Frontal cortex (tissue), 4 donors: ENCODE measurements around the gene SH3RF3. TPM values are rescaled to one million over a fixed set of nuclear protein-coding genes. Genes with fewer than 3 reads are reported as not detected.

Experiments
- DNase-seq, 2 donors: peaks; one replicate each; pipeline ENCODE4 v3.0.0; 2012; ENCODE audit warnings: low spot score in 2 of 2
- FAIRE-seq: peaks from 2 replicates; lab custom pipeline; 2012; peaks lifted over from hg19 to GRCh38; lab: Jason Lieb, UNC
- total RNA-seq: library from RNA; depleted of rRNA; stranded (reverse); fragments of >200 nt; gene quantifications from one replicate; pipeline ENCODE4 v1.2.3, GENCODE V29; 2014
- donor health status: control.
- donor health status: control.
- donor health status: control.

Gene SH3RF3
- total RNA-seq, 1 donor from 2014 or later, result 9.0 TPM

DNA sequence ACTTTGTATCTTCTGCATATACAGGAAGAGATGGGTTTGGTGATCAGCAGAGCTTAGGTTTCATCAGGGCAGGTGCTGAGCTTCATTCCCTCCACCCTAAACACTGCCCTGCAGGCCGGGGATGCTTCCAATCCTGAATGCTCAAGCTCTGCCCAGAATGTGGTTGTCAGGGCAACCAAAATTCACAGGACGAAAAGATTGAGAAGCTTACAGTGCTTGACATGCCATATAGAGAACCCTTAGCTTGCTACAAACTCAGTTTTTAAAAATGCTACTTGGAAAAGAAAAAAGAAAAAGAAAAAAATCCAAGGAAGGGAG, 65.6 kb downstream of the SH3RF3 start:
- FAIRE-seq (no peak), DNase-seq (no peak)

DNA sequence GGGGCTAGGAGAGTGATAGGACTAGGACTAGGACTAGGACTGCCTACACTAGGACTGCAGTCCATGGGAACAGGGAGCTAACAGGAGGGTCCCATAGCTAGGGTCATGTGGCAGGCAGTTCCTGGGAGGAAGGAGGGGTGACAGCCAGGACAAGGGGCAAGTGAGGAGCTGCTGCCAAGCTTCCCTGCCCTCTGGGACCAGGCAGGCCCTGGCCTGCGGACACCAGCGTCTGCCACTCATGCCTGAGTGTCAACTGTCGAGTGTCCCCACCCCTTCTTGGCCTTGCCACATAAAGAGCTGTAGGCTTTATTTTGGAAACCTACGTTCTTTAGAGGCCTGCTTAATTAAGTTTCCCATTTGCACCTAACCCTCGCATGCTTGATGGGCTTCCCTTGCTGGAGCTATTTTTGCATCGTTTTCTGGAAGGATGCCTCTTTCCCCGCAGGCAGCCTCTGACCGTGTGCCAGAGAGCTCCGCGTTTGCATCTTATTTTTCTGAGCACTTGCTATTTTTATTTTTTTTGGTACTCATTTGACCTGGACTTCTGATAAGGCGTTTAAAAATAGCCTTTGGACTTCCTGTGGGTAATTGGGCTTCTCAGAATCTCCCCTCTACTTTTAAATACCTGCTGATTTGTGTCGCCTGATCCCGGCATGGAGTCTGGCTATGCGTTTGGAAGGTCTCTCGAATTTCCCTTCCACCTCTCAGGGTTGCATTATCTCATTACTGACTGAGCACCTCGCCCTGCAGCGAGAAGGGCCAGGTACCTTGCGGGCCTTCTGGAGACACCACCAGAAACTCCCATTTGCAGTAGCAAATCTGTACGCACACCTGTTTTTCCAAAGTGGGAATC, 66.4 kb downstream of the SH3RF3 start:
- no peak for DNase-seq
- FAIRE-seq, result no peak

DNA sequence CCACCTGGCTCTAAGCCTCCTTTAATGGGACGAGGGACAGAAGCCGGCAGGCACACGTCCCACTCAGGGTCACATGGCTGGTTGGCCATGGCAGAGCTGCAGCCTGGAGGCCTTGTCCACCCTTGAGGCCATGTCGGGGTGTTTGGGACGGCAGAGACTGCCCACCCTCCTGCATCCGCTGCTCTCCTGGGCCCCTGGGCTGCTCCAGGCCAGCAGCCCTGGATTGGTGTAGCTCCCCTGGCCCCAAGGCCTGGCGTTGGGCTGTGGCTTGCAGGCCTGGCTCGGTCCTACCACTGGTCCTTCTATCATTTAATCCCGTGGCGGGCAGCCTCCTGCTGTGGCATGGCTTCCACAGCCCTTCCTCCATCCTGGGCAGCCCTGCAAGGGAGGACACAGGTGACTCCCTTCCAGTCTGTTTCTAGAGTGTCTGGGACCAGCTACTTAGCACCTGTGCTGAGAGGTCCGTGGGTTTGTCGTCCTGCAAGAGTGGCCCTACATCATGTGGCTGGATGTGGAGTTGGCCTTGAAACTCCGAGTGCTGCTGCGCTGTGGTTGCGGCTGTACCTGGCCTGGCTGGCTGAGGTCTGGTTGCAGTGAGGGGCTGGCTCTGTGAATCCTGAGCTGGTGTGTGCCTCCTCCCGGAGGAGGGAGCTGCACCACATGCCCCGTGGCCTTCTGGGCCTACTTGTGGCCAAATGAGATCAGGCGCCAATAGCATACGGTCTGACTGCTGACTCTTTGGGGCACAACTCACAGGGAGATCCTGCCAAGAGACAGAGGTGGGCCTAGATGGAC, 67.3 kb downstream of the SH3RF3 start:
- FAIRE-seq (no peak), DNase-seq (no peak)

DNA sequence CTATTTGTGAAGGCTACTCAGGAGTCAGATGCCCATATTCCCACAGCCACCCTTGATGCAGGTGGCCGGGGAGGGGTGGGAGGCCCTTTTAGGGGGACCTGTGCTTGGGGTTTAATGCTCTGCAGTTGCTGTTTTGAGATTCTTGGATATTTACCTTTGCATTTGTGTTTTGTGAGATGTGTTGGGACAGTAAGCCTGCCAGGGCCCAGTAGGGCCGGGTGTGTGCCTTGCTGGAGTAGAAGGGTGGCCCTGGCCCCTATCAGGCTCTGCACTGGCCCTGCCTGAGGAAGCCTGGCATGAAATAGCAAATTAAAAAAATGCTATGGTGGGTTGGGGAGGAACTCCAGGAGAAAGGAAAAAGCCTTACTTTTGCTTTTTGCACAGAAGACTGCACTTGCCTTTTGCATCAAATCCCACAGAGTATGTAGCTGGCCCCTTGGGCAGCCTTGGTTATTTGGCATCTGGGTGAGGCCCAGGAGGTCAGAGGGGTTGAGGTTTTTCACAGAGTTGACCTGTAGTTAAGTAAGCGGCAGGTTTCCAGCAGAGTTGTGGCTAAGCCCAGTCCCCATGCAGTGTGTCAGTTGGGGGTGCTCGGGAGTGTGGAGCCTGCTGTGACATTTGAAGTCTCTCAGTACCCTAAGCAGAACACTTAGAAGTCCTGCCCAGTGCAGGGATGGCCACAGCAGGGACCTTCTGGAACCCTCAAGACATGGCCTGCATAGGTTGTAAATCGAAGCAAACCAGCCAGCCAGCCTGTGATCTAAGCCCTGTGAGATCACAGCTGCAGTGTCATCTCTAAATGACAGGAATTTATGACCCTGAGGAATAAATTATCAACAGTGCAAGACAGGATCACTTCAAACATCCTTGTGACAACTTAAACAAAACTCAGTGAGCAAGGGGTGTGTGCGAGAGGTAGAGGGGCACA, 68.8 kb downstream of the SH3RF3 start:
- FAIRE-seq, result no peak
- no peak for DNase-seq

DNA sequence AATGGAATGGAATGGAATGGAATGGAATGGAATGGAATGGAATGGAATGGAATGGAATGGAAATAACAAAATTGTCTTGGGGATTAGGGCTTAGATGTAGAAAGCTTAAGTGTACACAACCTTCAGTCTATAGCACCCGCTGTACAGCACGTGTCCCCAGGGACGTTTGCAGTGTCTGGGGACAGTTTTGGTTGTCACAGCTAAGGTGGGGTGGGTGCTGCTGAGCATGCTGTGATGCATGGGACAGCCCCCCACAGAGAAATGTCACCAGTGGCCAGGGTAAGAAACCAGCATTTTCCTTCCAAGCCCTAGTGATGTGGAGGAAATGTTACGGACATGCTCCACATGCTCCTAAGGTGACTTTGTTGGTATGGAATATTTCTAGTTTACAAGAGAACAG, 70.8 kb downstream of the SH3RF3 start:
- no peak for FAIRE-seq

DNA sequence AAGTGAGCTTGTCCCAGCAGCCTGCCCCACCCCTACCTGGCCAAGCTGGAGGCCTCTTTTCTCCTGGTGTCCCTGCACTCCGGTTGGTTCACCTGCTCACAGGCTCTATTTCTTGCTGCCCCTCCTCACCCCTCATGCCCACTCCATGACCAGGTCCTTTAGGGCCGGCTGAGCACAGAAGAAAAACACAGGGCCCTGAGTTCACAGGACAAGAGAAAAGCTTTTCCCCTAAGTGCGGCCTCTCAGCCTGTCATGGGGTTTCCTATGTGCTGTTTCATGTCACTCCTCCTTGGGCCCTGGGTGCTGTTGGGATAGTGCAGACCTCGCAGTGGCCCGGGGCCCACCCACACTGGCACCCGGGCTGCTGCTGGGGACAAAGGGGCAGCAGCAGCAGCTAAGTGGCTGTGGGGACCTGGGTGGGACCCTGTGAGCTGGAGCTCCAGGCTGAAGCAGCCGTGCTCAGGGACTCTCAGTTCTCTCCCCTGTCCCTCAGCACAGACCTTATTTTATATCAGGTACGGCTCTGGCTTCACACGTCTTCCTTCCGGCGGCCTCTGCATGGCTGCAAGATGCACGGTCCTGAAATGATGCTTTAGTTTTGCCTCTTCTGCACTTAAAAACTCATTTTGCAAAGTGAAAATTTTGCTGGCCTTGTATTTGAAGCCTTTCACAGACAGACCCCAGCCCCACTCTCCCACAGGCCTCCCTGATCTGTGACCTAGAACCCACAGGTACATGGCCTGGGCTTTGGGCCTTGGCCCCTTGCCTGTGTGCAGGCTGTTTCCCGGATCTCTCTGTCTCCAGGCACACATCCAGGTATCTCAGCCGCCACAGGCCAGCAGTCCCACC, 71.8 kb downstream of the SH3RF3 start:
- FAIRE-seq (no peak), DNase-seq (no peak)

More for the DNA sequence above, 70.8 kb downstream of the SH3RF3 start:
- DNase-seq, result no peak

DNA sequence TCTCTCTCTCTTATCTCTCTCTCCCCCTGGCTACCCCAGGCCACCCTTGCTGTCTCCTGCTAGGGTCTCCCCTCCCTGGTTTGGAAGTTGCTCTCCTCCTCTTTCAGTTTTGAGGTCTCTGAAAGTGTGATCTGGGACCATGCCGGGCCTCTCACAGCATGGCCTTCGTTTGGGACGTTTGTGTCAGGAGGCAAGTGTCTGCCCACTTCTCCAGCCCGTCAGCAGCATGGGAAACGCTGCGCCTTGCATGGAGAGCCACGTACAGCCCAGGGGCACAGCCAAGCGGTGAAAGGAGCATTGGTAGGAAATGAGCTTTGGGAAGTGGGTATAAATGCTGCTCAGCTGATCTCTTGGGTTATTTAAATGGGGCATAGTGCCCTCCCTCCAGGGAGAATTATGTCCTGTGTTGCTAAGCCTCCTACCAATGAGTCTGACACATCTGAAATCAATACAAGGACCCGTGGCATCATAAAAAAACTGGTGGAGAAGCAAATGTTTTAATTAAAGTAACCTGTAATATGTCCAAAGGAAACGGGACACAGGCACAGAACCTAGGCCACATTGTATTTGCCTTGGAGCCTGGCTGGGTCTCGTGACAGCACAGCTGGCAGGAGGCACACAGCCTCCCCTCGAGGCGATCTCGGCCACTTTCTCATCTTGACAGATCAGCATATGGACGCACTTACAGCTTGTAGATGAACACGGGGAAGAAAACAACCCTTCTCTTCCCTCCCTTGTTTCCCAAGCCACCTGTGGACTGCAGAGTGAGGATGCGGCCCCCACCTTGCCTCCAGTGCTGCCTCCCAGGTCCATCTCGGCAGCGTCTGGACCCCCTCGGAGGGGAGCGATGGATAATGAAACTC, 72.7 kb downstream of the SH3RF3 start:
- no peak for DNase-seq
- no peak for FAIRE-seq

DNA sequence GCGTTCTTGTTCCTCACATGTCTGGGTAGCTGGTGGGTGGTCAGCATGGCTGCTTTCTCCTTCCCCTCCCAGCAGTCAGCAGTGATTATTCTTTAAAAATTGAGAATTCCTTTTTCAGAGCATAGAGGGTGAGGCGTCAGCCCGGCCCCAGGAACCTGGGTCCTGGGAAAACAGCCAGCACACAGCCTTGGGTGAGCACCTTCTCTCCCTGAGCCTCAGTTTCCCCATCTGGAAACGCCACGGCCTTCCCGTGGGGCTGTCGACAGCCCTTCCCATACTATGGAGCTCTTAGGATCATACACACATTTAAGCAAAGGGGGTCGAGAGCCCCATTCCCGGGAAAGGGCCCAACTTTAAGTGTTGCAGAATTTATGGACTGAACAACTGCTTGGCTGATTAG, 73.5 kb downstream of the SH3RF3 start:
- FAIRE-seq (no peak), DNase-seq (no peak)

DNA sequence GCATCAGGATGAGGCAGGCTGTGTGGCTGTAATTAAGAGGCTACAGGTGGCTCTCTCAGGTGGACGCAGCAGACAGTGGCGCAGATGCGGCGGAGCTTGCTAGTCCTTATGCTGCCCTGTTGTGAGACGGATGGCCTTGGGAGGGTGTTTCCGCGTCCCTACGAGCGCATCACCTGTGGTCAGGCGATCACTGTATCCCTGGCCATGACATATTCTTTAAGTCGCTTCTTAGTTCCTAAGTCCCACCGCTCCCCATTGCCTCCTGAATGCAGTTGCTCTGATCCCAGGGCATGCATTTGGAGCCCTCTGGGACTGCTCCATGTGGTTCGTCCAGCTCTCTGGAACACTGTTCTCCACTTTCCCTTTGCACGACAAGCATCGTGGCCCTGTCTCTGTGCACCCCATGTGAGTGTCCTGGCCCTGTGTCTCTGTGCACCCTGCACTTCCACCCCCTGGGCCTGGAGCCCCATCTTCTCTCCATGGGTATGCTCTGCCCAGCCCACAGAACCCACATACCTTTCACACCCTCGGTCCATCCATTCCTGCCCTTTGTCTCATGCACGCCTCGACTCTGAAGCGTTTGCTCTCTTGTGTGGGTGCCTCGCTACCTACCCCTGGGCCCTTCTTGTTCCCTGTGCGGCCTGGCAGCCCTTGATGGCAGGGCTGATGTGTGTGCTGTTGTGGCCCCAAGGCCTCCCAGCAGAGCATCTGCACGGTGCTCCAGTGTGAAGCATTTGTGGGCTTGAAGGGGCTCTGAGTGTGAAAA, 74.4 kb downstream of the SH3RF3 start:
- DNase-seq (no peak), FAIRE-seq (no peak)

DNA sequence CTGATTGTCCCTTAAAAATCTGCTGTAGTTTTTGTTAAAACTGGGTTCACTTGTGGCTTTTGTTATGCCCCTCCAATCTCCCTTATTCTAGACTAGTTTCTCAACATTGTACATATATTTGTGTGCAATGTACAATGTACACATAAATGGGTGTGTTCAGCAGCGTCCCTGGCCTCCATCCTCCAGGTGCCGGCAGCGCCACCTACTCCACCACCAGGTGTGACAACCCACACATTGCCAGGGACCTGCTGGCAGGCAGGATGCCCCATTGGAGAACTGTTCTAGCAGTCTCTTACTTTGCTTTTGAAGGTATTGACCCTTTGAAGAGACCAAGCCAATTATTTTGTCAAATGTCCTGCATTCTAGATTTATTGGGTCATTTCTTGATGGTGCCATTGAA, 75.4 kb downstream of the SH3RF3 start:
- no peak for DNase-seq
- FAIRE-seq, result no peak

DNA sequence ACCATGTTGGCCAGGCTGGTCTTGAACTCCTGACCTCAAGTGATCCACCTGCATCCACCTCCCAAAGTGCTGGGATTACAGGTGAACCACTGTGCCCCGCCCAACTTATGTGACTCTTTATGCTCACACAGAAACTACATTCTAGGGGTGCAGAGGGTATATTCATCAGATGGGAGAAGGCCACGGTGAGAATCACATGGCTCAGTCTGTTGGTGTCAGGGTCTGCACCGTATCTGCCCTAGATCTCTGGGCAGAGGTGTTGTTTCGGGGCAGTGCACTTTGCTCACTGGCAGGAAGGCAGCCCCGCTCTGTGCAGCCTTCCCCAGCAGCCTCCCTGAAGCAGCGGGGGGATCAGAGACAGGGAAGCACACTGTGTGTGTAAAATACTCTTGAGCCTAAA, 76.4 kb downstream of the SH3RF3 start:
- FAIRE-seq, result no peak
- no peak for DNase-seq

DNA sequence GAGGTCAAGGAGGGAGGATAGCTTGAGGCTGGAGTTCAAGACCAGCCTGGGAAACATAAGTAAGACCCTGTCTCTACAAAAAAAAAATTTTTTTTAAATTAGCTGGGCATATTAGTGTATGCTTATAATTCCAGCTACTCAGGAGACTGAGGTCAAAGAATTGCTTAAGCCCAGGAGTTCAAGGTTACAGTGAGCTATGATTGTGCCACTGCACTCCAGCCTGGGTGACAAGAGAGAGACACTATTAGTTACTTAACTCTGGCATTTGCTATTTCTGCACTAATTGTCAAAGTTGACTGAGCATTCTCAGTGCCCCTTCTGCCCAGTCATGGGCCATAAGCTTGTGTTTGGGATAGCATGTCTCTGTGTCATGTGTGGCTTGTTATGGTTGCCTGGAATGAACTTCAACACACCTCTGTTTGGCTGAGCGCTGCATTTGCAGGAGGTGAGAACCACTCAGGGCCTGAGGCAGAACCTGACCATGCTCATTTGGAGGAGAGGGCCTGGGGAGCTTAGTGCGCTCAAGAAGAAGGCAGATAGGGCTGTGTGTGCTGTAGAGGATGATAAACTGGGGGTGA, 77.7 kb downstream of the SH3RF3 start:
- FAIRE-seq (no peak), DNase-seq (no peak)

DNA sequence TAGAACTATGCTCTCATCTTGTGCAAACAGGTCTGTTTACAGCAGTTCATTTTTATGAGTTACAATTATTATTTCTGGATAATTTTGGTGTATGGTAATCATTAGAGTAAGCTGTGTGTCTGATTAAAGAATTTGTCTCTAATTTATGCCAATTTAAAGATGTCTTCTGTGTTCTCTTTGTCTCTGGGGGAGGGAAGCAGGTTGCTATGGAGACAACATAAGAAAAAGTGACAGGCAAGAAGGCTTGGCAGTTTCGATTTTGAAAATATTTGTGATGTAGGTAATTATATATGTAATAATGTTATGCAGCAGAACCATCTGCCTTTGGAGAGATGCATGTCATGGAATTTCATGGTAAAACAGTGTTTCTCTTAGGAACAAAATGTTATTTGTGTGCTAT, 78.2 kb downstream of the SH3RF3 start:
- FAIRE-seq (no peak), DNase-seq (no peak)

DNA sequence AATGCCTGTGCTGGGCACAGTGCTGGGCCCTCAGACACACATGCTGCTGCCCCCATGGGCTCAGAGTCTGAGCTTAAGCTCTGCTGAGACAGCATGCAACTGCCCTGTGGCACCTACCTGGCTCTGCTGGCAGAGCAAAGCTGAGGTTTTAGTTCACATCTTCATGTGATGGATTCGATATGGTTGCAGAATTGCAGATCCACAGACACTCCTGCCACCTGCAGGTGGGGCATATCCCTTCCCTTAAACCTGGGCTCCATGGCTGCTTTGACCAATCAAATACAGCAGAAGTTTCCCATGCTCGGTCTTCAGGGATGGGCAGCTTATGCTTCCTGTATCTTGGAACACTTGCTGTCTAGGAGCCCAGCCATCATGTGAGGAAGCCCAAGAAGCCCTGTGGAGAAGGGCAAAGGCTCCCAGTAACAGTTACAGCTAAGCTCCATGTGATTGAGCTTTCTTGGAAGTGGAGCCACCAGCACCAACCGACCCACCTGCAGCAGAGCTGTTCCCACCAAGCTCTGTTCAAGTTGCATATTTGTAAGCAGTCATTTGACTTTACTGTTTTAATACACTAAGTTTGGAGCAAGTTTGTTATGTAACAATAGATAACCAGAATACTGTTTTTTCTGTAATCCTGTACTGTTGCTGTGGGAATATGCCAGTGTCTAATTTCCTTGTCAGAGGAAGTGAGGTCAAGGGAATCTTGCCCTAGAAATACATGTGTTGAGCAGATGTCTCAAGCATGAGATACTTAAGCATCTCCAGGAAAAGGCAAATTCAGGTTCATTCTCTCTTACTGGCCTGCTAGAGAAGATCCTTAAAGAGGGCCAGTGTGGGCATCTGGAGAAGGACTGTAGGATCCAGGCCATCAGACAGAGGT, 79.3 kb downstream of the SH3RF3 start:
- no peak for DNase-seq
- no peak for FAIRE-seq

DNA sequence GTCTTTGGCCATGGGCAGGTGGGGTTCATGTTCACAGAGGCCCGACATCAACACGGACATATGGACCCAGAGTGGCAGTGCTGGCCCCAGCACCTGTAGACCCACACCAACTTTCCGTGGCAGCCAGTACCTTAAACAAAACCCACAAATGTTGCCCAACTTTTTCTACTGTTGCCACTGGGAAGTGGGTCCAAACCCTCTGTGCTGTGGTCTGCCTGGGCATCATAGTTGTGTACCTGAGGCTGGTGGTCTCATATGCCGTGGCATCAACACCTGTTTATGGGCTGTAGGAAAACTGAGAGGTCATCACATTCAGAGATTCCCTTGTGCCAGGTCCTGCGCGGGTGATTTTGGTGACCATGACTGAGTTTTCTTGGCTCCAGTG, 79.9 kb downstream of the SH3RF3 start:
- FAIRE-seq (no peak), DNase-seq (no peak)

DNA sequence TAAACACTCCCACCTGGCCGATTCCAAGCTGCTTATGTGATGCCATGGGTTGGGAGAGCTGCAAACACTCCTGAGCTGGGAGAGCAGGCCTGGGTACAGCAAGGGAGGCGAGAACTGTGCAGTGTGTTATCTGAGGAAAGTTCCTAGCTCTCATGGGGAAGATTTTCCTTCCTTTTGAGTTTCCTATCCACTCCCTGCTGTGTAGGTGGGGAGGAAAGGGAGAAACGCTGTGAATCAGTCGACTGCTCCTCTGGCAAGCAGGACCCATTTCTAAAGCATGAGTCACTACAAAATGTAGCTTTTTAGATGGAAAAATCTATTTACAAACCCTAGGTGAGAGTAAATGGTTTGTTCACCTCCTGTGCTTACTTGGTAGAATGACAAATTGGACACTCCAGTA, 80.4 kb downstream of the SH3RF3 start:
- FAIRE-seq (no peak), DNase-seq (no peak)

DNA sequence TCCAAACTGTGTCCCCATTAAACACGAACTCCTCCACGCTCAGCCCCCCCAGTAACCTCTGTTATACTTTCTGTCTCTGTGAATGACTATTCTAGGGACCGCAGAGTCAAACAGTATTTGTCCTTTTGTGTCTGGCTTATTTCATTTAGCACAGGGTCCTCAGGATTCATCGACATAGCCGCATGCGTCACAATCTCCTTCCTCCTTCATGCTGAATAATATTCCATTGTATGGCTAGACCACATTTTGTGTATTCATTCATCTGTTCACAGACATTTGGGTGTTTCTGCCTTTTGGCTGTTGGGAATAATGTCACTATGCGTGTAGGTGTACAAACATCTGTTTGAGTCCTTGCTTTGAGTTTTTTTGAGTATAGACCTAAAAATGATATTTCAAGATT, 80.9 kb downstream of the SH3RF3 start:
- FAIRE-seq (no peak), DNase-seq (no peak)
